HepG2 (cell line): ENCODE results near the gene P3H4. TPM values are rescaled to one million over a fixed set of nuclear protein-coding genes. Genes with fewer than 3 reads are reported as not detected.

Experiments used
- ATAC-seq: fragments of 200-7000 bp; cut with Tn5 transposase; 3 replicates; pipeline ENCODE4 v1.9.1; 2020; ENCODE audit warnings: mild to moderate bottlenecking, moderate library complexity
- BruUV-seq: library from RNA; stranded (reverse); fragments of 400-500 nt; replicated peaks from 2 replicates; lab custom pipeline; 2021; lab: Mats Ljungman, UMichigan
- CTCF ChIA-PET: fragments of 300-600 bp; formaldehyde crosslinking; extraction: SDS; loops from one replicate; lab custom pipeline; 2021; ENCODE audit warnings: low total read pairs, inconsistent platforms, low intra/inter-chr PET ratio; lab: Yijun Ruan, JAX
- POLR2A ChIA-PET: fragments of 350-600 bp; sonication (Branson Sonifier 250); formaldehyde crosslinking; loops from one replicate; lab custom pipeline; 2020; ENCODE audit warnings: antibody characterized with exemption, inconsistent platforms; lab: Yijun Ruan, JAX
- DNase-seq: peaks from one replicate; pipeline ENCODE4 v3.0.0-alpha.2; 2015; ENCODE audit warnings: low spot score
- FAIRE-seq: peaks from 3 replicates; lab custom pipeline; 2011; peaks lifted over from hg19 to GRCh38; lab: Jason Lieb, UNC
- H2AFZ ChIP-seq: one replicate; pipeline ENCODE4 v1.6.1; 2011; ENCODE audit warnings: low read length, inconsistent platforms
- H3K27ac ChIP-seq: fragments of 300-600 bp; 3 replicates; pipeline ENCODE4 v1.8.0; 2011; ENCODE audit warnings: mixed run types, mild to moderate bottlenecking, mixed read lengths, low read length, inconsistent platforms; ENCODE audit not compliant: insufficient read depth; ENCODE audit errors: extremely low read length
- H3K27me3 ChIP-seq, 2 experiments: fragments of 200-600 bp in 1 of 2; 2 replicates in 1 of 2; 3 replicates in 1 of 2; pipeline versions ENCODE4 v1.6.0 to v1.8.0; 2011; ENCODE audit warnings: low read length in 2 of 2, mild to moderate bottlenecking in 2 of 2, moderate library complexity in 2 of 2, inconsistent platforms in 1 of 2; ENCODE audit not compliant: insufficient read depth in 2 of 2, control insufficient read depth in 1 of 2
- H3K36me3 ChIP-seq, 2 experiments: fragments of 200-600 bp in 1 of 2; replicated peaks in 1 of 2; 2 replicates in 1 of 2; 3 replicates in 1 of 2; pipeline versions ENCODE4 v1.5.1 to v1.8.0; 2011; ENCODE audit warnings: low read length in 2 of 2, inconsistent platforms in 1 of 2; ENCODE audit not compliant: insufficient read depth in 2 of 2, control insufficient read depth in 1 of 2
- H3K4me1 ChIP-seq: 2 replicates; pipeline ENCODE4 v1.5.1; 2012; ENCODE audit warnings: low read length, inconsistent platforms; ENCODE audit not compliant: insufficient read depth
- H3K4me2 ChIP-seq: 2 replicates; pipeline ENCODE4 v1.6.0; 2011; ENCODE audit warnings: low read depth, low read length, inconsistent platforms
- H3K4me3 ChIP-seq, 3 experiments: fragments of 200-600 bp in 1 of 3; sonication (generic), shearing (Covaris generic) in 1 of 3; replicated peaks in 1 of 3; 2 replicates each; pipeline ENCODE4 v1.5.1; 2011 to 2016; ENCODE audit warnings: low read length in 3 of 3, inconsistent platforms in 2 of 3, low read depth in 2 of 3, mild to moderate bottlenecking in 2 of 3, control low read depth in 1 of 3, mixed read lengths in 1 of 3; ENCODE audit not compliant: insufficient read depth in 1 of 3
- H3K79me2 ChIP-seq: one replicate; pipeline ENCODE4 v1.6.1; 2011; ENCODE audit warnings: low read length, inconsistent platforms; ENCODE audit not compliant: insufficient read depth
- H3K9ac ChIP-seq: 2 replicates; pipeline ENCODE4 v1.6.0; 2011; ENCODE audit warnings: mild to moderate bottlenecking, low read depth, low read length, inconsistent platforms; ENCODE audit not compliant: insufficient read depth
- H3K9me3 ChIP-seq: 2 replicates; pipeline ENCODE4 v1.5.1; 2012; ENCODE audit warnings: mild to moderate bottlenecking, low read length
- H4K20me1 ChIP-seq: 2 replicates; pipeline ENCODE4 v1.6.0; 2011; ENCODE audit warnings: inconsistent platforms, mild to moderate bottlenecking, low read length, moderate library complexity; ENCODE audit not compliant: insufficient read depth
- BCL3 ChIP-seq: sonication (generic); formaldehyde crosslinking; IDR thresholded peaks from 2 replicates; pipeline ENCODE4 v1.5.1; 2020; ENCODE audit warnings: mild to moderate bottlenecking, missing genetic modification reagents, moderate library complexity
- CCAR2 ChIP-seq: fragments of 200-400 bp; formaldehyde crosslinking; optimal IDR thresholded peaks from 2 replicates; pipeline ENCODE3; 2018; ENCODE audit warnings: low read depth, mild to moderate bottlenecking, low read length, moderate library complexity
- DRAP1 ChIP-seq: IDR thresholded peaks from 2 replicates; pipeline ENCODE4 v1.6.1; 2016; ENCODE audit warnings: missing genetic modification reagents, missing compliant biosample characterization
- ELF1 ChIP-seq: sonication (generic); formaldehyde crosslinking; IDR thresholded peaks from 2 replicates; pipeline ENCODE4 v1.4.0; 2020; ENCODE audit warnings: missing genetic modification reagents
- ELF3 ChIP-seq: IDR thresholded peaks from 2 replicates; pipeline ENCODE4 v1.6.1; 2016; ENCODE audit warnings: missing genetic modification reagents, missing compliant biosample characterization
- ETS1 ChIP-seq: sonication (generic); formaldehyde crosslinking; IDR thresholded peaks from 2 replicates; pipeline ENCODE4 v1.4.0; 2020; ENCODE audit warnings: missing genetic modification reagents
- FOXJ3 ChIP-seq: sonication (generic); formaldehyde crosslinking; IDR thresholded peaks from 2 replicates; pipeline ENCODE4 v1.4.0; 2020; ENCODE audit warnings: missing genetic modification reagents, mild to moderate bottlenecking, borderline replicate concordance
- GABPB1 ChIP-seq: IDR thresholded peaks from 2 replicates; pipeline ENCODE4 v1.6.1; 2016; ENCODE audit warnings: mild to moderate bottlenecking, missing genetic modification reagents, moderate library complexity, missing compliant biosample characterization
- KLF6 ChIP-seq: IDR thresholded peaks from 2 replicates; pipeline ENCODE4 v1.8.0; 2016; ENCODE audit warnings: missing biosample characterization, missing genetic modification reagents
- POLR2AphosphoS2 ChIP-seq: IDR thresholded peaks from 2 replicates; pipeline ENCODE4 v1.6.1; 2011; ENCODE audit warnings: low read depth, low read length, improper control_type of control experiment
- RBFOX2 ChIP-seq: fragments of 200-400 bp; formaldehyde crosslinking; IDR thresholded peaks from 2 replicates; pipeline ENCODE4 v1.6.1; 2017; ENCODE audit warnings: low read depth, mild to moderate bottlenecking, low read length
- ZBTB38 ChIP-seq: sonication (generic); formaldehyde crosslinking; IDR thresholded peaks from 2 replicates; pipeline ENCODE4 v1.5.1; 2020; ENCODE audit warnings: mild to moderate bottlenecking, missing genetic modification reagents
- ZNF280D ChIP-seq: sonication (generic); formaldehyde crosslinking; IDR thresholded peaks from 2 replicates; pipeline ENCODE4 v1.5.1; 2020; ENCODE audit warnings: mild to moderate bottlenecking, missing genetic modification reagents
- ZNF343 ChIP-seq: sonication (generic); formaldehyde crosslinking; IDR thresholded peaks from 2 replicates; pipeline ENCODE4 v1.4.0; 2020; ENCODE audit warnings: mild to moderate bottlenecking, missing genetic modification reagents
- ZNF674 ChIP-seq: sonication (generic); formaldehyde crosslinking; IDR thresholded peaks from 2 replicates; pipeline ENCODE4 v1.5.0; 2020; ENCODE audit warnings: low read depth, mild to moderate bottlenecking, missing genetic modification reagents
- ZNF724P ChIP-seq: sonication (generic); formaldehyde crosslinking; IDR thresholded peaks from 2 replicates; pipeline ENCODE4 v1.8.0; 2022; ENCODE audit warnings: missing genetic modification reagents, borderline replicate concordance
- ZNF790 ChIP-seq: sonication (generic); formaldehyde crosslinking; IDR thresholded peaks from 2 replicates; pipeline ENCODE4 v1.8.0; 2022; ENCODE audit warnings: missing genetic modification reagents, mild to moderate bottlenecking, borderline replicate concordance
- WGBS: methylation state at CpG from one replicate; pipeline ENCODE4 v1.1.6; 2017; ENCODE audit warnings: low lambda C conversion rate; 5-methylcytosine and 5-hydroxymethylcytosine counted together
- in situ Hi-C: cut with HindIII; loops from 2 replicates; pipeline ENCODE4 v1.10.0; 2017; ENCODE audit warnings: low pct_unique_long_range_greater_than_20kb; ENCODE audit not compliant: extremely low pct_ligation_motif_present
- intact Hi-C: fragments of 100-400 bp; cut with micrococcal nuclease; formaldehyde crosslinking; loops from one replicate; pipeline ENCODE4 v1.10.0; 2022; ENCODE audit not compliant: unreplicated experiment
- polyA plus RNA-seq, 8 experiments: library from polyadenylated mRNA; depleted of rRNA in 3 of 8; stranded (reverse) in 7 of 8; unstranded in 1 of 8; fragments of >200 nt; fragmentation: Illumina TruSeq in 4 of 8; extraction: Trizol in 4 of 8; gene quantifications; 2 replicates each; pipeline versions ENCODE4 v1.2.1 to v1.2.3, GENCODE V29; 2011 to 2016; ENCODE audit warnings: low read depth in 4 of 8, missing spikeins in 1 of 8, mixed read lengths in 1 of 8; ENCODE audit not compliant: insufficient read depth in 1 of 8
- total RNA-seq, 5 experiments: library from RNA; depleted of rRNA; stranded (reverse); fragments of >200 nt; fragmentation: Illumina TruSeq; extraction: Trizol; gene quantifications; 2 replicates each; pipeline ENCODE4 v1.2.3, GENCODE V29; 2016; ENCODE audit warnings: low read depth in 1 of 5

Gene P3H4
- total and polyA plus RNA-seq, 2 of the 13 experiments (the other 11 are each of a cell fraction or from before 2014, with no cell fraction given): 37.1 to 50.6 TPM

GRCh38 chr17:41800601-41801373 is 11.0 kb downstream of the P3H4 start:
- CTCF ChIA-PET: interaction anchor here (1.4 to 3.8 kb wide), 3 partner anchors 14 to 62 kb away, joined by 4 to 97 read pairs (median 5); partner anchors contain the start of gene JUP
- BruUV-seq: no TSS peak
- WGBS: 5% methylated on average over 11 of the region's 18 CpGs
- TF ChIP-seq ZNF724P (no peak; the same call in 1 of the 2 replicates), BCL3 (CRISPR knock-in tag) (no peak; the same call in 1 of the 2 replicates), ELF1 (CRISPR knock-in tag) (peak; percentile 55; the same call in 1 of the 2 replicates), ZNF790 (no peak), GABPB1 (CRISPR knock-in tag) (peak; percentile 28; the same call in 1 of the 2 replicates), ZBTB38 (CRISPR knock-in tag) (no peak; the same call in 1 of the 2 replicates), ELF3 (CRISPR knock-in tag) (no peak), ZNF674 (CRISPR knock-in tag) (no peak), POLR2AphosphoS2 (no peak), ETS1 (CRISPR knock-in tag) (no peak), ZNF280D (CRISPR knock-in tag) (no peak), DRAP1 (CRISPR knock-in tag) (no peak), KLF6 (no peak), ZNF343 (no peak), RBFOX2 (no peak), FOXJ3 (CRISPR knock-in tag) (no peak), CCAR2 (no peak)

More at GRCh38 chr17:41800601-41801373, 11.0 kb downstream of the P3H4 start:
- in situ Hi-C loops (loop anchor here (5.0 kb wide), 1 partner anchor 63 kb away; no protein-coding TSS in a partner anchor), intact Hi-C loops (loop anchor here (1.0 kb wide), 2 partner anchors 23 to 62 kb away; no protein-coding TSS in a partner anchor)
- H3K79me2 ChIP-seq: no peaks in the 10 kb centered on the region
- DNase-seq (peak; percentile 86), FAIRE-seq (peak; percentile 83), ATAC-seq (peak; percentile 75)
- H3K4me2 ChIP-seq: peak overlapping the region; percentile 79
- H3K27me3 ChIP-seq: no peaks in the 10 kb centered on the region
- H3K9ac ChIP-seq: 0 out of 2 replicates have a peak overlapping the region, but pooled peaks have one; percentile 16
- peaks cover 0 to 6% of the 10 kb centered on the region in 2 experiments; a peak in 1 of 5 replicates for H3K36me3 ChIP-seq
- no peaks in the 10 kb centered on the region for H3K9me3 ChIP-seq
- H3K4me3 ChIP-seq: peak overlapping the region; percentile 5 to 63 (median 17); a peak in 5 of 6 replicates
- no peaks in the 10 kb centered on the region for H4K20me1 ChIP-seq
- POLR2A ChIA-PET: interaction anchor here (0.6 to 7.9 kb wide), 17 partner anchors 8 to 159 kb away, joined by 3 to 86 read pairs (median 5); partner anchors contain the start of genes EIF1, FKBP10, JUP and ODAD4
- peaks cover 38% of the 10 kb centered on the region for H3K4me1 ChIP-seq
- H3K27ac ChIP-seq: no peak overlapping the region
- H2AFZ ChIP-seq: no peak overlapping the region
